Colonic mucosa (tissue), 4 donors: Measurements from ENCODE around the gene NECAB3. TPM values are rescaled to one million over a fixed set of nuclear protein-coding genes. Genes with fewer than 3 reads are reported as not detected.

Experiments used
- DNase-seq: peaks from one replicate; pipeline ENCODE4 v3.0.0-alpha.2; 2020
- H3K27ac ChIP-seq: fragments of 200-600 bp; one replicate; pipeline ENCODE4 v1.8.0; 2021
- H3K27me3 ChIP-seq: fragments of 200-600 bp; one replicate; pipeline ENCODE4 v1.8.0; 2021
- H3K36me3 ChIP-seq: fragments of 200-600 bp; one replicate; pipeline ENCODE4 v1.8.0; 2021
- H3K4me1 ChIP-seq: fragments of 200-600 bp; one replicate; pipeline ENCODE4 v1.8.0; 2021; ENCODE audit warnings: mild to moderate bottlenecking
- H3K4me3 ChIP-seq: fragments of 200-600 bp; one replicate; pipeline ENCODE4 v1.8.0; 2021
- H3K9ac ChIP-seq, 2 donors: one replicate each; pipeline ENCODE4 v1.7.0; 2013; ENCODE audit warnings: control low read depth in 2 of 2, low read depth in 2 of 2, low read length in 2 of 2
- H3K9me3 ChIP-seq: fragments of 200-600 bp; one replicate; pipeline ENCODE4 v1.8.0; 2021
- CTCF ChIP-seq: fragments of 200-600 bp; IDR thresholded peaks from one replicate; pipeline ENCODE4 v1.8.0; 2022; ENCODE audit warnings: antibody characterized with exemption, mild to moderate bottlenecking
- intact Hi-C: fragments of 100-400 bp; cut with DNase I; formaldehyde crosslinking; loops from one replicate; pipeline ENCODE4 v1.14.1; 2022
- total RNA-seq, 2 donors: library from RNA; stranded (reverse); fragmentation: NEBNext Ultra II Directional in 1 of 2; extraction: Animal tissue kit (Norgen Biotek cat#: 25700) in 1 of 2; gene quantifications; one replicate each; pipeline ENCODE4 v1.2.1, GENCODE V29; 2021
- donor health status: healthy.
- donor health status: DM: no; HTN: no; CAD: no.
- donor health status: DM: no; HTN: no; CAD: no.

Gene NECAB3
- total RNA-seq, 2 donors from 2014 or later, result 30.3 to 61.3 TPM

- Histone ChIP-seq H3K9me3 (no peaks in the 10 kb centered on the region), H3K36me3 (no peaks in the 10 kb centered on the region), H3K9ac (no peak overlapping the region), H3K4me3 (no peak overlapping the region), H3K27me3 (no peaks in the 10 kb centered on the region), H3K4me1 (no peaks in the 10 kb centered on the region), H3K27ac (no peak overlapping the region)
- intact Hi-C loops, result no loop called here
- DNase-seq, result no peak
- TF ChIP-seq CTCF, result no peak
These were observed 35.2 kb upstream of the NECAB3 start for GRCh38 chr20:33709398-33709797.

DNA sequence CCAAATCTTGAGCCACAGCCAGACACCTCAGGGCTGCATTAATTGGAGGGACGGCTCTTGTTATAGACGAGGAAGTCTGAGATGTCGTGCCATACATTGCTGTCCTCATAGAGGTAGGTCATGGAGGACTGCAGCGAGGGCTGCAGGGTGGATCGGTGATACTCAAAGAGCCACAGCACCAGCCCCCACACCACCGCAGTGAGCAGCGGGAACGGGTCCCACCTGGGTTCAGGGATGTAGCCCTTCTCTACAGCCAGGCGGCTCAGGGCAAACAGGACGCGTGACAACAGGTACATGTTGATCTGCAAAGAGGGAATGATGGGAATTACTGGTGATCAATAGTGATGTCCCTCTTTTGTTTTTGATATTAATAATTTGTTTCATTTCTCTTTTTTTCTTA lies 33.4 kb upstream of the NECAB3 start:
- Histone ChIP-seq H3K27ac (no peak overlapping the region), H3K9ac (no peak overlapping the region), H3K36me3 (no peaks in the 10 kb centered on the region), H3K27me3 (no peaks in the 10 kb centered on the region), H3K4me3 (no peak overlapping the region), H3K4me1 (no peaks in the 10 kb centered on the region), H3K9me3 (no peaks in the 10 kb centered on the region)
- no peak for TF ChIP-seq CTCF
- DNase-seq, result no peak
- intact Hi-C loops, result no loop called here

DNA sequence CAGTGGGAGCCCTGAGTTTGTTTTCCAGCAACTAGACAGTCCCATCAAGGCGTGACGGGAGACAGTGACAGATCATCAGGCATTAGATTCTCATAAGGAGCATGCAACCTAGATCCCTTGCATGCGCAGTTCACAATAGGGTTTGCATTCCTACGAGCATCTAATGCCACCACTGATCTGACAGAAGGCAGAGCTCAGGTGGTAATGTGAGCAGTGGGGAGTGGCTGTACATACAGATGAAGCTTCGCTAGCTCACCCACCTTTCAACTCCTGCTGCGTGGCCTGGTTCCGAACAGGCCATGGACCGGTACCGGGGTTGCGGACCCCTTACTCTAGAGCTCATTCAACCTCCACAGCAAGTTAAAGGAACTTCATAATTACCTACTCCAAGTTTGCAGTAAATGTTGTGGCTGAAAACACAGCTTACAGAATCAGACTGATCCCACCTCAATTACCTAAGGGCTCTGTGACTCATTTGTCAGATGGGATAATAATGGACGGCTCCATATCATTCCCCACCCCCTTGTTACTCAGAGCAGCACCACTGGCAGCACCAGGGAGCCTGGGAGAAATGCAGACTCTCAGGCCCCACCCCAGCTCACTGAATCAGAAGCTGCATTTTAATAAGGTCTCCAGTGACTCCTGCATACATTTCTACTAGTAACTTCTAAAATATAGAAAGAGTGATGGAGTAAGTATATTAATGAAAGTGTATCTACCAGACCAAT lies 30.1 kb upstream of the NECAB3 start:
- intact Hi-C loops, result no loop called here
- no peaks in the 10 kb centered on the region for H3K9me3 ChIP-seq
- no peak overlapping the region for H3K4me3 ChIP-seq
- H3K27ac ChIP-seq, result no peak overlapping the region
- no peaks in the 10 kb centered on the region for H3K4me1 ChIP-seq
- DNase-seq, result no peak
- H3K9ac ChIP-seq, result no peak overlapping the region
- no peaks in the 10 kb centered on the region for H3K27me3 ChIP-seq
- TF ChIP-seq CTCF, result no peak
- no peaks in the 10 kb centered on the region for H3K36me3 ChIP-seq

- Histone ChIP-seq H3K36me3 (no peaks in the 10 kb centered on the region), H3K4me1 (no peaks in the 10 kb centered on the region), H3K27ac (no peak overlapping the region), H3K27me3 (no peaks in the 10 kb centered on the region), H3K9ac (no peak overlapping the region), H3K9me3 (no peaks in the 10 kb centered on the region), H3K4me3 (no peak overlapping the region)
- intact Hi-C loops, result no loop called here
- no peak for DNase-seq
- TF ChIP-seq CTCF, result no peak
These were observed 29.4 kb upstream of the NECAB3 start for GRCh38 chr20:33703498-33704137.

GRCh38 chr20:33702861-33703260 lies 28.6 kb upstream of the NECAB3 start:
- intact Hi-C loops, result no loop called here
- no peak for TF ChIP-seq CTCF
- DNase-seq, result no peak

More at GRCh38 chr20:33702861-33703260, 28.6 kb upstream of the NECAB3 start:
- Histone ChIP-seq H3K4me3 (no peak overlapping the region), H3K9ac (no peak overlapping the region), H3K36me3 (no peaks in the 10 kb centered on the region), H3K4me1 (no peaks in the 10 kb centered on the region), H3K27me3 (no peaks in the 10 kb centered on the region), H3K9me3 (no peaks in the 10 kb centered on the region), H3K27ac (no peak overlapping the region)
